Measurements from ENCODE around the gene TRMT5. TPM values are rescaled to one million over a fixed set of nuclear protein-coding genes. Genes with fewer than 3 reads are reported as not detected.

The TRMT5 gene
- total and polyA plus RNA-seq, 2 of the 8 experiments (the other 6 are each of a cell fraction or from before 2014, with no cell fraction given), result 4.3 to 24.2 TPM

- Histone ChIP-seq H3K27ac (ENCODE audit: low read depth, low read length) (no peak overlapping the region), H3K23me2 (ENCODE audit: low read depth, low read length) (no peaks in the 10 kb centered on the region), H2BK20ac (ENCODE audit: low read length) (no peak overlapping the region), H3K27me3 (replicated peaks in 1 of 4; ENCODE audit: control insufficient read depth in 3 of 4, extremely low read depth in 1 of 4, insufficient read depth in 3 of 4, low read length in 3 of 4) (no peaks in the 10 kb centered on the region), H3K14ac (ENCODE audit: insufficient read length) (no peak overlapping the region), H3K18ac (ENCODE audit: extremely low read depth, low read length) (no peak overlapping the region), H2AFZ (ENCODE audit: low read length) (no peak overlapping the region), H2BK5ac (ENCODE audit: low read depth, low read length) (no peak overlapping the region), H3K23ac (ENCODE audit: insufficient read length) (no peak overlapping the region), H2BK120ac (replicated peaks; ENCODE audit: low read depth, low read length) (no peak overlapping the region), H3K4me1 (replicated peaks in 1 of 4; ENCODE audit: control insufficient read depth in 3 of 4, insufficient read depth in 4 of 4, low read length in 3 of 4) (no peaks in the 10 kb centered on the region), H3K4me3 (ENCODE audit: extremely low read depth in 1 of 4, insufficient read depth in 2 of 4, low read depth in 3 of 4, low read length in 4 of 4) (no peak overlapping the region), H3K79me1 (ENCODE audit: low read depth, low read length) (no peaks in the 10 kb centered on the region), H4K5ac (ENCODE audit: insufficient read length, low read depth, low read length) (no peak overlapping the region), H3K79me2 (ENCODE audit: control insufficient read depth in 1 of 2, insufficient read depth in 2 of 2, low read length in 2 of 2) (no peaks in the 10 kb centered on the region), H3K9ac (replicated peaks in 1 of 4; ENCODE audit: extremely low read depth in 1 of 4, low read depth in 3 of 4, low read length in 3 of 4) (no peak overlapping the region), H2BK15ac (ENCODE audit: low read length) (no peak overlapping the region), H3K36me3 (ENCODE audit: control insufficient read depth in 2 of 4, insufficient read depth in 4 of 4, low read length in 3 of 4) (no peaks in the 10 kb centered on the region), H3K56ac (replicated peaks; ENCODE audit: insufficient read length, low read depth, low read length) (no peak overlapping the region), H4K20me1 (replicated peaks in 1 of 2; ENCODE audit: control insufficient read depth in 1 of 2, insufficient read depth in 2 of 2, low read length in 2 of 2) (no peaks in the 10 kb centered on the region), H3K4me2 (ENCODE audit: insufficient read depth in 1 of 2, low read depth in 2 of 2, low read length in 2 of 2) (no peak overlapping the region), H3K9me3 (ENCODE audit: insufficient read depth in 2 of 2, low read depth in 1 of 2, low read length in 1 of 2) (no peaks in the 10 kb centered on the region), H2AK5ac (ENCODE audit: low read depth, low read length) (no peak overlapping the region), H4K91ac (replicated peaks; ENCODE audit: insufficient read length, low read length) (no peak overlapping the region), H2BK12ac (ENCODE audit: low read depth, low read length) (no peak overlapping the region), H4K8ac (ENCODE audit: extremely low read depth, insufficient read depth, low read length) (no peak overlapping the region), H3K4ac (replicated peaks; ENCODE audit: insufficient read length, low read depth, low read length) (no peak overlapping the region)
- ChIA-PET CTCF (ENCODE audit: partially characterized antibody) (no interaction called here), POLR2A (ENCODE audit: partially characterized antibody) (no interaction called here)
- DNase-seq (ENCODE audit: low read depth in 1 of 2, low spot score in 2 of 2), result no peak
- no peak for FAIRE-seq
- WGBS, 2 experiments (ENCODE audit: extremely low coverage in 1 of 2, insufficient coverage in 1 of 2, insufficient read length in 1 of 2, insufficient replicate concordance in 2 of 2, low coverage in 1 of 2, low lambda C conversion rate in 2 of 2, missing lambda C conversion rate in 1 of 2), result 89% methylated on average over 3 of the region's 3 CpGs; no CpG with 5 or more reads in 1 of the 2 experiments
- TF ChIP-seq CBX8 (IDR thresholded peaks at IDR 0.05; ENCODE audit: borderline replicate concordance, low read depth, low read length) (no peak), JUND (IDR thresholded peaks at IDR 0.05; ENCODE audit: low read length) (no peak), PHF8 (conservative IDR thresholded peaks at IDR 0.05; ENCODE audit: low read depth, low read length) (no peak), EP300 (IDR thresholded peaks at IDR 0.05; ENCODE audit: borderline replicate concordance in 1 of 2, low read depth in 2 of 2, low read length in 2 of 2) (no peak), POLR2AphosphoS5 (IDR thresholded peaks at IDR 0.05; ENCODE audit: low read depth, low read length) (no peak), RAD21 (IDR thresholded peaks at IDR 0.05 in 1 of 2, conservative IDR thresholded peaks at IDR 0.05 in 1 of 2; ENCODE audit: low read depth in 2 of 2, low read length in 2 of 2) (no peak), SIX5 (IDR thresholded peaks at IDR 0.05; ENCODE audit: low read depth, low read length) (no peak), YY1 (IDR thresholded peaks at IDR 0.05; ENCODE audit: low read depth, low read length) (no peak), SIN3A (conservative IDR thresholded peaks at IDR 0.05 in 1 of 2, IDR thresholded peaks at IDR 0.05 in 1 of 2; ENCODE audit: low read depth in 1 of 2, low read length in 2 of 2) (no peak), CTCF (IDR thresholded peaks at IDR 0.05; ENCODE audit: control extremely low read depth in 1 of 3, insufficient read depth in 1 of 3, low read depth in 1 of 3, low read length in 3 of 3) (no peak), TBP (IDR thresholded peaks at IDR 0.05; ENCODE audit: low read depth, low read length) (no peak), TCF12 (IDR thresholded peaks at IDR 0.05; ENCODE audit: low read depth, low read length) (no peak)
These were observed 54.9 kb downstream of the TRMT5 start for GRCh38 chr14:60926002-60926401.
